Mesodermal cell (in vitro differentiated cells): ENCODE data around the gene ADCY5.

Experiments
- H3K27ac ChIP-seq: 2 replicates; pipeline ENCODE4 v1.7.0; 2013; ENCODE audit warnings: mild to moderate bottlenecking, low read depth, low read length, moderate library complexity; ENCODE audit not compliant: severe bottlenecking
- H3K36me3 ChIP-seq: 2 replicates; pipeline ENCODE4 v1.7.1; 2013; ENCODE audit warnings: mild to moderate bottlenecking, low read length, moderate library complexity; ENCODE audit not compliant: control insufficient read depth, insufficient read depth
- H3K4me1 ChIP-seq: one replicate; pipeline ENCODE4 v1.7.1; 2013; ENCODE audit warnings: mild to moderate bottlenecking, low read length; ENCODE audit not compliant: insufficient read depth, control insufficient read depth, poor library complexity, severe bottlenecking
- H3K4me3 ChIP-seq: 2 replicates; pipeline ENCODE4 v1.7.0; 2013; ENCODE audit warnings: low read length, control low read depth, mild to moderate bottlenecking; ENCODE audit not compliant: insufficient read depth, poor library complexity, severe bottlenecking; ENCODE audit errors: extremely low read depth
- H3K9me3 ChIP-seq: 2 replicates; pipeline ENCODE4 v1.7.1; 2013; ENCODE audit warnings: mild to moderate bottlenecking, low read length, moderate library complexity; ENCODE audit not compliant: control insufficient read depth
- WGBS, 2 experiments: methylation state at CpG; one replicate each; pipeline ENCODE4 v1.1.5; 2013; ENCODE audit warnings: missing lambda C conversion rate in 2 of 2; ENCODE audit not compliant: insufficient coverage in 2 of 2; 5-methylcytosine and 5-hydroxymethylcytosine counted together

ADCY5 gene

DNA sequence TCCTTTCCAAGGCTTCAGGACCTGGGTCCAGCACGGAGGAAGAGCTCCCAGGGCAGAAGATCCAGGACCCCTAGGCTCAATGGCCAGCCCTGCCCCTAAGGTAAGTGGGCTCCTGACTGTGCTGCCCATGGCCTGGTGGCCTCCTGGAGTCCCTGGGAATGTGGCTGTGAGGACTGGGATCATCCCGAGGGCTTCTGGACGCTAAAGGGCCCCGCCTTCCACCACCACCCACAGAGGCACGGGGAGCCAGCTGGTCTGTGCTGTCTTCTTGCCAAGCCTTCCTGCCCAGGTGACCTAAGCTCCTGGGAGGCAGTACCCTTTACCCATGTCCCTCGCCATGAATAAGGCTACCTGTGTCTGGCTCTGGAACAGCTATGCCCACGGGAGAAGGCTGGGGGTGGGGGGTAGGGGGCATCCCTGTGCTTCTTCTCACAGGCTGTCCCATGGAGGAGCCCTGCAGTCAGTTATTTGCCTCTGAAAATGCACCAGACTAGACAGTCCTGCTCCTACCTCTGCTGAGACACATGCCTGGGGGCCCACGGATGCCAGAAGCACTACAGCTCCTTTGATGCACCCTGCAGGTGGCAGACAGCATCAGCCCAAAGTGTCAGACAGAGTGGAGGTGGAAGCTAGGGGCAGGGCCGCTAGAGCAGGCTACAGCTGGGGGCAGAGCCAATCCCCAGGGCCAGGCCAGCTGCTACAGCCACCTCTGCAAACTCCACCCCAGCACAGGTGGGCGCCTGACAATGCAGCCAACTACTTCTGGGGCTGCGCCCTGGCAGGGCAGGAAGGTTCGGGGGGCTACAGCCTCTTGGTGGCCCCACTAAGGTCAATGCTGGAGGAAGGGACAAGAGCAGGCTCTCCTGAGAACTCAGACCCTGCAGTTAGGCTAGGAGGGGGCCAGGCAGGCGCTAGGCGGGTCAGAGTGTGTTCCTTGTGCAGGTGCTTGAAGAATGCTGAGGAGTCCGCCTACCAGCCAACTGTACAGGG is 156.3 kb downstream of the ADCY5 start:
- H3K27ac ChIP-seq = no peak overlapping the region
- 70 to 79% methylated on average over 9 of the region's 15 CpGs for WGBS, 2 experiments
- H3K4me1 ChIP-seq = no peaks in the 10 kb centered on the region
- H3K9me3 ChIP-seq = no peaks in the 10 kb centered on the region
- H3K4me3 ChIP-seq = no peak overlapping the region
- H3K36me3 ChIP-seq = no peaks in the 10 kb centered on the region

DNA sequence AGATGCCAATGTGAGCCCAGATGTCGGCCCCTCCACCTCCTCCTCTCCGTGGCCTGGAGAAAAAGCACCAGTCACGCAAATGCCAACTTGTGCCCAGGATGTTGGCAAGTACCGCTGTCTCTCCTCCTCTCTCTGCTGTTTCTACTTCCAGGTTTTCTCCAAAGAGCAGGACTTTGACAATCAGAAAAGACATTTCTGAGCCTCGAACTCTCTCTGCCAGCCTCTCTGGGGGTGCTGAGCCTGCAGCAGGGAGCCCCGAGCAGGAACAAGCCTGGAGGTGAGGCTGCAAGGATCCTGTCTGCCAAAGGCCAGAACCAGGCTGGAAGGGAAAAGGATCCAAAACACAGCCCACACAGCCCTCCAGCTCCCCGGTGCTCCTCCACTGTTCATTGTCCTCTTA is 157.5 kb downstream of the ADCY5 start:
- Histone ChIP-seq H3K27ac (no peak overlapping the region), H3K36me3 (no peaks in the 10 kb centered on the region), H3K4me3 (no peak overlapping the region), H3K4me1 (no peaks in the 10 kb centered on the region), H3K9me3 (no peaks in the 10 kb centered on the region)
- WGBS, 2 experiments = 74 to 95% methylated on average over 3 to 6 of the region's 7 CpGs

DNA sequence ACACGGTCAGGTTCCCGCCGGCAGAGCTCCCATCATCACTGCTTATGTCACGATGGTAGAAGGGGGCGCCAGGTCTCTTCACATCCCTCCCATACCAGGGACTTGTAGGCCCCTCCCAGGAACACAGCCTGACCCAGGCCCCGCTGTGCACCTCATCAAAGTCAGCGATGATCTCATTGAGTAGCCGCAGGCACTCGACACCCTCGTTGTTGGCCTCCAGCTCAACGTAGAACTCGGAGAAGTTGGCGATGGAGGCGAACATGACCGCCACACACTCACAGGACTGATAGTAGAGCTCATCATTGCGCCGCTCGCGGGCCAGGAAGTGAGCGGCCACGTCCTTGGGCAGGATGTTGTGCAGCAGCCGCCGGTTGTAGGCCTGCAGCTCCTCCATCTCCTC is 157.9 kb downstream of the ADCY5 start:
- WGBS, 2 experiments = 91 to 95% methylated on average over 19 to 23 of the region's 23 CpGs
- Histone ChIP-seq H3K27ac (no peak overlapping the region), H3K4me3 (no peak overlapping the region)

DNA sequence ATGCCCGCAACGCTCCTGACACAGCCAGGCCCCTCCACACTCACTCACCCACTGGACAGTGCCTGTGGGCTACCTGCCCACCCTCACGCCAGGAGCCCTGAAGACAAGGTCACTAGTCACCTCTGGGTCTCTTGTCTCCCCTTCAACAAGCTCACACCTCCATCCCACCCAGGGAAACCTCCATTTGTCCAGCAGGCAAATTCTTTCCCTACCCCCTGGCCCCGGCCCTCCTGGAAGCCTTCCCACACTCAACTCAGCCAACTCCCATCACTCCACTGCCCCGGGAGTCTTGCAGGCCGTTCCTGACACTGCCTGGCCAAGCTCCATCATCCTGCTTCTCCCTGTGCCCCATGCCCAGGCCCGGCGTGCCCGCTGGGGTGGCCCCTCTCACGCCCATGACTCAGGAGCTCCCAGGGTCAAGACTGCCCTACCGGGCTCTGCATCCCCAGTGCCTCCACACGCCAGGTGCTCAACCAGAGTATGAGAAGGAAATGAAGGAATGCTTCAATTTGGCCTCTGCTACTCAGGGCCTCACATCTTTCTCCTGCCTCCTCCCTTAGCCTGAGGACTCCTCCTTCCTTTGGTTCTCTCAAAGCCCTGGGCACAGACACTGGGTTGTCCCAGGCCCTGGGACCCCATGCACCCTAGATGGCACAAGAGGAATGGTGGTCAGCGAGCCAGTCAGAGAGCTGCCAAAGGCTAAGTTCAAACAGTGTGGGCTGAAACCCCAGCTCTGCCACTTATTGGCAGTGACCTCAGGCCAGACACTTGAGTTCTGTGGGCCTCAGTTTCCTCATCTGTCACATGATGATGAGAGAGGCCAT is 158.6 kb downstream of the ADCY5 start:
- WGBS, 2 experiments = 89 to 91% methylated on average over 6 to 10 of the region's 13 CpGs
- no peaks in the 10 kb centered on the region for H3K9me3 ChIP-seq
- no peaks in the 10 kb centered on the region for H3K36me3 ChIP-seq
- no peaks in the 10 kb centered on the region for H3K4me1 ChIP-seq
- H3K4me3 ChIP-seq = no peak overlapping the region
- H3K27ac ChIP-seq = no peak overlapping the region

More for the DNA sequence above, 157.9 kb downstream of the ADCY5 start:
- H3K9me3 ChIP-seq = no peaks in the 10 kb centered on the region
- H3K4me1 ChIP-seq = no peaks in the 10 kb centered on the region
- H3K36me3 ChIP-seq = no peaks in the 10 kb centered on the region

DNA sequence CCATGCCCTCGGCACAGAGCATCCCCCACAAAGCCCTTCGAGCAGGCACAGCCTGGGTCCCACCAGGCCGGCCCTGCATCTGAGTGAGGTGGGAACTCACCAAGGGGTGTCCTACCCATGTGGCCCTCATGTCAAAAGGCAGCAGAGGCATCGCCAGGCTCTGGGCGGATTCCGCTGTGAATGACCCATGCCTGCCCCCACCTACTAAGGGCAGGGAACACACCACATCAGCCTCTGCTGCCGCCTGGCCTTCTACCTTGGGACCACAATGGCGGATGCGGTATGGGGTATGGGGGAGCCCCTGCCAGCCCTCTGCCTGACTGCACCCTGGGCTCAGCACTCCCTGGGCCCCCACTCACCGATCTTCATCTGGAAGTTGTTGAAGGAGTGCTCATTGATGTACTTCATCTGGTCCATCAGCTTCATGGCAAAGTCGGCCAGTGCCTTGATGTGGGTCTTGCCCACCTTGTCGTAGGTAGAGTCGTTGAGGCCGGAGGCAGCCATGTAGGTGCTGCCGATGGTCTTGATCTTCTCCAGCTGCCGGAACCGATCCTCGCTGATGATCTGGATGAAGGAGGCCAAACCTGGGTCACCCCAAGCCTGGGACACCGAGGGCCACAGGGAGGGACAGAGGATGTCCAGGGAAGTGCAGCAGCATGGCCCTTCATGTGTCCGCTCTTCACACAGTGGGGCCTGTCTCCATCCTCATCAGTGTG is 159.3 kb downstream of the ADCY5 start:
- Histone ChIP-seq H3K4me1 (no peaks in the 10 kb centered on the region), H3K27ac (no peak overlapping the region), H3K9me3 (no peaks in the 10 kb centered on the region), H3K4me3 (no peak overlapping the region), H3K36me3 (no peaks in the 10 kb centered on the region)
- WGBS, 2 experiments = 93 to 96% methylated on average over 13 to 15 of the region's 20 CpGs

DNA sequence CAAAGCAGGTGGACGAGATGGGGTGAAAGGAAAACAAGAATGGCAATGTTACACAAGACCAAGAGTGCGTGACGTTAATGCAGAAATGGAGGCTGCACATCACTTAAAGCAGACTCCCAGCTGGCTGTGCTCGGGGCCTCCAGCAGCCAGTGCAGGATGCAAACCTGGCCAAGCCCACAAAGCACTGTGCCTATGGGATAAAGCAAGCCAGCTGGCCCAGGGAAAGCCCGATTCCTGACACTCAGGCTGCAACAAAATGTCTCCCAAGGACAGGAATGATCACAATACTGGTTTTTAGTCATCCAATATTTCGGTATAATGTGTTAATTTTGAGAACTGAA is 161.0 kb downstream of the ADCY5 start:
- 80 to 89% methylated on average over 6 of the region's 6 CpGs for WGBS, 2 experiments
- Histone ChIP-seq H3K36me3 (no peaks in the 10 kb centered on the region), H3K27ac (no peak overlapping the region), H3K4me1 (no peaks in the 10 kb centered on the region), H3K4me3 (no peak overlapping the region), H3K9me3 (no peaks in the 10 kb centered on the region)

DNA sequence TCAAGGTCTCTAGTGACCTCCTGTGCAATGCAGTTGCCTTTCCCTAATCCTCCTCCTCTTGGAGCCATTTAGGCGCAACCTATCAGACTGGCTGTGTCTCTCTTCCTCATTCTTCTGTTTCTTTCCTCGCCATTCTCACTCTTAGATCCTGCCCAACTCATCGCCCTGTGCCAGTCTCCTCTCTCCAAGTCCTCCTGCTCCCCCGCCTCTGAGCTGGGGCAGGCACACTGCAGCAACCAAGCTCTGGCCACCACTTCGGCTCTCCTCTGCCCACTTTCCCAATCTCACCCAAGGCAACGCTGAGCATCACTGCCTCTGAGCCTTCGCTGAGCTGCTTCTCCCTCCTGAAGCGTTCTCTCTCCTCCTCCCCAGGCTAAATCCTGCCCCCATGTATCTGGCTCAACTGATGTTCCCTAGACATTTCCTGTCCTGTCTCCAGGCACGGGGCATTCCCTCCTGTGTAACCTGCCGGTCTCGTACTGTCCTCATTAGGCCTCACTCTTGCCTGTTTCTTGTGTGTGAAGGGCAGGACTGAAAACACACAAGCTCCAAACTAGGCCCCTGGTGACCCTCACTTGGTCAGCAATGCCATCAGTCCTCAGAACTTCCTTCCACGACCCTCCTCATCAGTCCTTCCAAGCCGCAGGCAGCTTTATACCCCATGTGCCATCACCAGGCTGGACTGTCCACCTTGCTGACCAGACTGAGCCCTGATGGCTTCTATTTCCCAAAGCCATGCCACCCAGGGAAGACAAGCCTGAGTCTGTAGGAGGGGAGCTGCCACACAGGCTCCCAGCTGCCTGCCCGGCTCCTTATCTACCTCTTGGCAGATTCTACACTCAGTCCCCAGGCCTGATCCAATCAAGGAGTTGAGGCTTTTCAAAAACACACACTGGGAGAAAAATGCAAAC is 161.6 kb downstream of the ADCY5 start:
- no peaks in the 10 kb centered on the region for H3K36me3 ChIP-seq
- 86 to 88% methylated on average over 12 to 13 of the region's 14 CpGs for WGBS, 2 experiments
- no peaks in the 10 kb centered on the region for H3K9me3 ChIP-seq
- no peaks in the 10 kb centered on the region for H3K4me1 ChIP-seq
- no peak overlapping the region for H3K4me3 ChIP-seq
- no peak overlapping the region for H3K27ac ChIP-seq

DNA sequence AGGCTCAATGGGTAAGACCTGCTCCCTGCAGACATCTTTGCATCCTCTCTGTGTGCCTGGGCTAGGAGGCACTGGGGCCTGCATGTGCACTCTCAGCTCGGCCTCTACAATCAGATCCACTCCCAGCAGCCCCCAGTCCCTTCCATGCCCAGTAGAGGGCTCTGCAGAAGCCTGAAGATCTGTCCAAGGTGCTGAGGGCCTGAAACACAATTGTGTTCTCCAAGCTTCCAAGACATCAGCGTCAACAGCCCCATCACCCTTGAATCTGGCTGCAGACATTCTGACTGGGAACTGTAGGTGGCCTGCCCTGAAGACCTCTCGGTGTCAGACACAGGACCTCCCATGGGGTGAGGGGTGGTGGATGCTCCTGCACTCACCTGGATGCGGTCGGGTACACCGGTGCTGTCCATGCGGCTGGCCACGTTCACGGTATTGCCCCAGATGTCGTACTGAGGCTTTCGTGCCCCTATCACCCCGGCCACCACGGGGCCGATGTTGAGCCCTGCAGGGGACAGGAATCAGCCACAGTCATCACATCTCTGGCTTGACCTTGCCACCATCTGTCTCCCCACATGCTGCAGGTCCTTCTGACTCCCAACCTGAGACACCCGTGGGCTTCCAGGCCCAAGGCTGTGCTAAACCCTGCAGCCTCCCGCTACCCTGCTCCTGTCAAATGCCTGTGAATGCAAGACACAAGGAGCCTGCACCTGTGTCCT is 162.4 kb downstream of the ADCY5 start:
- 78 to 80% methylated on average over 15 to 16 of the region's 16 CpGs for WGBS, 2 experiments

DNA sequence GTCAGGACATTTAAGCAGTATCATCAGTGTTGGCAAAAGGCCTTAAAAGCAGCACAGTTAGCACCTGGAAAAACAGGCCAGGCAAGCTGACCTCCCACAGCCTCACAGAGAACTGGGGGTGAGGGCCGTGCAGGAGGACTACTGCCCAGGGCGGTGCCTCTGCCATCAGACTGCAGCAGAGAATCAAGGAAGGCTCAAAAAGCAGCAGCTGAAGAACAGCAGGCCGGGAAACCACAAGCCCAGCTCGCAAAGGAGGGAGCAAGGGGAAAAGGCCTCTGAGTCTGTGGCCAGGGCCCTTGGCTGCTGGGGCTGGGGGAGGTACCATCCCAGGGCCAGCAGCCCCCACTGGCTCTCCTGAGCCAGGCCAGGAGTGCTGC is 163.0 kb downstream of the ADCY5 start:
- Histone ChIP-seq H3K9me3 (no peaks in the 10 kb centered on the region), H3K4me3 (no peak overlapping the region), H3K4me1 (no peaks in the 10 kb centered on the region), H3K27ac (no peak overlapping the region), H3K36me3 (no peaks in the 10 kb centered on the region)
- WGBS, 2 experiments = 75 to 86% methylated on average over 2 to 4 of the region's 4 CpGs

More for the DNA sequence above, 162.4 kb downstream of the ADCY5 start:
- H3K27ac ChIP-seq = no peak overlapping the region
- no peaks in the 10 kb centered on the region for H3K9me3 ChIP-seq
- no peaks in the 10 kb centered on the region for H3K36me3 ChIP-seq
- no peaks in the 10 kb centered on the region for H3K4me1 ChIP-seq
- no peak overlapping the region for H3K4me3 ChIP-seq
